ENCODE data around the gene NATD1.

DNA sequence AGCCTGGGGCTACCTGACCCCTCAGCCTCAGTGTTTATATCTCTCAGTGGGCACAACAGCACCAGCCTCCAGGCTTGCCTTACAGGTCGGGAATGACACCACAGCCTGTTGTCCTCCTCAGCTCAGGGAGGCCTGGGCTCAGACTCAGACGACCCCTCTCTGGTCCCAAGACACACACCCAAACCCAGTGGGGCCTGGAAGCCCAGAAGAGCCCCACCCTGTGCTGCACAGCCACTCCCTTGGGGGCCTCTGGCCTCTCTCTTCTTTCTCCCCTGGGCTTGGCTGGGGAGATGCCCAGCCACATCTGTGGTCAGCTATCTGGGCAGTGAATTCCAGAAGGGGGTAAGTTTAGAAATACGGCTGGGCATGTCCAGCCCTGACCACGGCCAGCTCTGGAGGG lies 2.4 kb downstream of the NATD1 start:
- TF ChIP-seq, protein P1, sequence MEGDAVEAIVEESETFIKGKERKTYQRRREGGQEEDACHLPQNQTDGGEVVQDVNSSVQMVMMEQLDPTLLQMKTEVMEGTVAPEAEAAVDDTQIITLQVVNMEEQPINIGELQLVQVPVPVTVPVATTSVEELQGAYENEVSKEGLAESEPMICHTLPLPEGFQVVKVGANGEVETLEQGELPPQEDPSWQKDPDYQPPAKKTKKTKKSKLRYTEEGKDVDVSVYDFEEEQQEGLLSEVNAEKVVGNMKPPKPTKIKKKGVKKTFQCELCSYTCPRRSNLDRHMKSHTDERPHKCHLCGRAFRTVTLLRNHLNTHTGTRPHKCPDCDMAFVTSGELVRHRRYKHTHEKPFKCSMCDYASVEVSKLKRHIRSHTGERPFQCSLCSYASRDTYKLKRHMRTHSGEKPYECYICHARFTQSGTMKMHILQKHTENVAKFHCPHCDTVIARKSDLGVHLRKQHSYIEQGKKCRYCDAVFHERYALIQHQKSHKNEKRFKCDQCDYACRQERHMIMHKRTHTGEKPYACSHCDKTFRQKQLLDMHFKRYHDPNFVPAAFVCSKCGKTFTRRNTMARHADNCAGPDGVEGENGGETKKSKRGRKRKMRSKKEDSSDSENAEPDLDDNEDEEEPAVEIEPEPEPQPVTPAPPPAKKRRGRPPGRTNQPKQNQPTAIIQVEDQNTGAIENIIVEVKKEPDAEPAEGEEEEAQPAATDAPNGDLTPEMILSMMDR (IDR thresholded peaks at IDR 0.05 in 2 of 3, conservative IDR thresholded peaks at IDR 0.05 in 1 of 3; ENCODE audit: borderline replicate concordance in 1 of 3, insufficient read depth in 1 of 3, low read depth in 2 of 3, low read length in 2 of 3) = no peak
- TF ChIP-seq ZNF274 (IDR thresholded peaks at IDR 0.05; ENCODE audit: low read depth, low read length) (no peak), POLR2A (IDR thresholded peaks at IDR 0.05; ENCODE audit: borderline replicate concordance, extremely low read depth, insufficient read depth, insufficient read length) (no peak), EZH2phosphoT487 (IDR thresholded peaks at IDR 0.05; ENCODE audit: borderline replicate concordance) (no peak), SRF (IDR thresholded peaks at IDR 0.05; ENCODE audit: low read depth) (no peak), EZH2 (IDR thresholded peaks at IDR 0.05) (no peak), SIN3A (IDR thresholded peaks at IDR 0.05; ENCODE audit: low read depth) (no peak), YY1 (IDR thresholded peaks at IDR 0.05; ENCODE audit: extremely low read depth, insufficient replicate concordance, low read depth, low read length) (no peak), ELF1 (IDR thresholded peaks at IDR 0.05; ENCODE audit: borderline replicate concordance, low read depth) (no peak), CEBPB (IDR thresholded peaks at IDR 0.05; ENCODE audit: low read depth) (no peak), JUND (IDR thresholded peaks at IDR 0.05) (no peak), ZFX (IDR thresholded peaks at IDR 0.05) (no peak)
- TF ChIP-seq, protein P2, sequence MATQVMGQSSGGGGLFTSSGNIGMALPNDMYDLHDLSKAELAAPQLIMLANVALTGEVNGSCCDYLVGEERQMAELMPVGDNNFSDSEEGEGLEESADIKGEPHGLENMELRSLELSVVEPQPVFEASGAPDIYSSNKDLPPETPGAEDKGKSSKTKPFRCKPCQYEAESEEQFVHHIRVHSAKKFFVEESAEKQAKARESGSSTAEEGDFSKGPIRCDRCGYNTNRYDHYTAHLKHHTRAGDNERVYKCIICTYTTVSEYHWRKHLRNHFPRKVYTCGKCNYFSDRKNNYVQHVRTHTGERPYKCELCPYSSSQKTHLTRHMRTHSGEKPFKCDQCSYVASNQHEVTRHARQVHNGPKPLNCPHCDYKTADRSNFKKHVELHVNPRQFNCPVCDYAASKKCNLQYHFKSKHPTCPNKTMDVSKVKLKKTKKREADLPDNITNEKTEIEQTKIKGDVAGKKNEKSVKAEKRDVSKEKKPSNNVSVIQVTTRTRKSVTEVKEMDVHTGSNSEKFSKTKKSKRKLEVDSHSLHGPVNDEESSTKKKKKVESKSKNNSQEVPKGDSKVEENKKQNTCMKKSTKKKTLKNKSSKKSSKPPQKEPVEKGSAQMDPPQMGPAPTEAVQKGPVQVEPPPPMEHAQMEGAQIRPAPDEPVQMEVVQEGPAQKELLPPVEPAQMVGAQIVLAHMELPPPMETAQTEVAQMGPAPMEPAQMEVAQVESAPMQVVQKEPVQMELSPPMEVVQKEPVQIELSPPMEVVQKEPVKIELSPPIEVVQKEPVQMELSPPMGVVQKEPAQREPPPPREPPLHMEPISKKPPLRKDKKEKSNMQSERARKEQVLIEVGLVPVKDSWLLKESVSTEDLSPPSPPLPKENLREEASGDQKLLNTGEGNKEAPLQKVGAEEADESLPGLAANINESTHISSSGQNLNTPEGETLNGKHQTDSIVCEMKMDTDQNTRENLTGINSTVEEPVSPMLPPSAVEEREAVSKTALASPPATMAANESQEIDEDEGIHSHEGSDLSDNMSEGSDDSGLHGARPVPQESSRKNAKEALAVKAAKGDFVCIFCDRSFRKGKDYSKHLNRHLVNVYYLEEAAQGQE (IDR thresholded peaks at IDR 0.05; ENCODE audit: low read depth) = no peak
- TF ChIP-seq, protein P3, sequence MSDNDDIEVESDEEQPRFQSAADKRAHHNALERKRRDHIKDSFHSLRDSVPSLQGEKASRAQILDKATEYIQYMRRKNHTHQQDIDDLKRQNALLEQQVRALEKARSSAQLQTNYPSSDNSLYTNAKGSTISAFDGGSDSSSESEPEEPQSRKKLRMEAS (IDR thresholded peaks at IDR 0.05) = no peak
